K562 (cell line): ENCODE measurements around the gene PRPH2. TPM values are rescaled to one million over a fixed set of nuclear protein-coding genes. Genes with fewer than 3 reads are reported as not detected.

ENCODE experiments used
- ARID3A ChIP-seq: IDR thresholded peaks from 2 replicates; pipeline ENCODE4 v1.6.1; 2012; ENCODE audit warnings: low read depth, low read length, improper control_type of control experiment, borderline replicate concordance
- CHAMP1 ChIP-seq: fragments of 450-650 bp; IDR thresholded peaks from 2 replicates; pipeline ENCODE4 v1.6.1; 2016; ENCODE audit warnings: mild to moderate bottlenecking
- CTCFL ChIP-seq: IDR thresholded peaks from 2 replicates; pipeline ENCODE4 v1.6.1; 2011; ENCODE audit warnings: borderline replicate concordance, low read depth, mild to moderate bottlenecking, moderate library complexity, low read length; ENCODE audit not compliant: insufficient read depth, poor library complexity, severe bottlenecking
- DACH1 ChIP-seq: fragments of 450-650 bp; IDR thresholded peaks from 2 replicates; pipeline ENCODE4 v1.6.1; 2018; ENCODE audit not compliant: partially characterized antibody
- GMEB1 ChIP-seq: fragments of 250-450 bp; sonication (Bioruptor Pico); IDR thresholded peaks from 2 replicates; pipeline ENCODE4 v1.4.0; 2020; ENCODE audit warnings: mild to moderate bottlenecking
- KLF13 ChIP-seq: fragments of 450-650 bp; IDR thresholded peaks from 2 replicates; pipeline ENCODE4 v1.6.1; 2016; ENCODE audit warnings: missing genetic modification characterization, low read depth, mild to moderate bottlenecking, missing compliant biosample characterization, moderate library complexity, borderline replicate concordance
- MEF2D ChIP-seq: conservative IDR thresholded peaks from 2 replicates; pipeline ENCODE4 v1.6.1; 2016; ENCODE audit warnings: low read depth, missing genetic modification characterization, missing compliant biosample characterization
- NBN ChIP-seq: fragments of 450-650 bp; IDR thresholded peaks from 2 replicates; pipeline ENCODE4 v1.6.1; 2016; ENCODE audit warnings: low read depth, mild to moderate bottlenecking
- NCOA2 ChIP-seq, 2 experiments: fragments of 450-650 bp; IDR thresholded peaks; 2 replicates each; pipeline ENCODE4 v1.6.1; 2018; ENCODE audit warnings: mild to moderate bottlenecking in 2 of 2, moderate library complexity in 1 of 2; ENCODE audit not compliant: partially characterized antibody in 2 of 2
- NCOR1 ChIP-seq: fragments of 450-650 bp; IDR thresholded peaks from 2 replicates; pipeline ENCODE4 v1.6.1; 2016; ENCODE audit warnings: mild to moderate bottlenecking, moderate library complexity
- POLR3A ChIP-seq: IDR thresholded peaks from 2 replicates; pipeline ENCODE4 v1.6.1; 2011; ENCODE audit warnings: borderline replicate concordance, mild to moderate bottlenecking, moderate library complexity; ENCODE audit not compliant: insufficient read length, insufficient read depth; ENCODE audit errors: extremely low read depth
- SMARCE1 ChIP-seq: fragments of 450-650 bp; IDR thresholded peaks from 2 replicates; pipeline ENCODE4 v1.7.1; 2016; ENCODE audit warnings: mild to moderate bottlenecking
- ZNF57 ChIP-seq: fragments of 450-650 bp; formaldehyde crosslinking; IDR thresholded peaks from 2 replicates; pipeline ENCODE4 v1.4.0; 2020; ENCODE audit warnings: mild to moderate bottlenecking, moderate library complexity
- ZNF740 ChIP-seq, 3 experiments: fragments of 200-800 bp in 1 of 3; sonication (Bioruptor generic) in 1 of 3; sonication (generic) in 1 of 3; formaldehyde crosslinking in 1 of 3; IDR thresholded peaks; 2 replicates each; pipeline versions ENCODE4 v1.6.1 to v1.8.0; 2016 to 2022; ENCODE audit warnings: mild to moderate bottlenecking in 2 of 3, missing compliant biosample characterization in 2 of 3, missing genetic modification characterization in 2 of 3, missing genetic modification reagents in 1 of 3
- ZNF75A ChIP-seq: fragments of 450-650 bp; formaldehyde crosslinking; IDR thresholded peaks from 2 replicates; pipeline ENCODE4 v1.4.0; 2020; ENCODE audit warnings: mild to moderate bottlenecking
- polyA plus RNA-seq, 8 experiments: library from polyadenylated mRNA; depleted of rRNA in 4 of 8; stranded (reverse) in 5 of 8; unstranded in 3 of 8; fragments of >200 nt; fragmentation: Nextera tagmentation in 2 of 8; fragmentation: Illumina TruSeq in 1 of 8; extraction: Ambion mirVana in 2 of 8; extraction: Trizol in 1 of 8; gene quantifications; 2 replicates each; pipeline versions ENCODE4 v1.2.1 to v1.2.3, GENCODE V29; 2011 to 2014; ENCODE audit warnings: inconsistent platforms in 1 of 8, missing spikeins in 1 of 8
- total RNA-seq, 7 experiments: library from RNA; depleted of rRNA in 6 of 7; stranded (reverse); fragments of >200 nt in 6 of 7; fragmentation: Illumina TruSeq in 2 of 7; extraction: Trizol in 2 of 7; gene quantifications; 2 replicates each; pipeline versions ENCODE4 v1.2.1 to v1.2.3, GENCODE V29; 2011 to 2021; ENCODE audit warnings: low replicate concordance in 1 of 7

The PRPH2 gene
- total and polyA plus RNA-seq, 9 of the 15 experiments (the other 6 are each of a cell fraction or from before 2014, with no cell fraction given), result 0.03 to 0.11 (median 0.03) TPM; not detected in 5

- TF ChIP-seq NCOA2 (IDR thresholded peaks at IDR 0.05; ENCODE audit: partially characterized antibody in 2 of 2) (no peak), MEF2D (tag) (peak; percentile 89), ZNF57 (CRISPR knock-in tag) (no peak), POLR3A (no peak), GMEB1 (CRISPR knock-in tag) (no peak), KLF13 (tag) (peak; percentile 66; the same call in 1 of the 2 replicates), ZNF75A (no peak), CTCFL (no peak), NBN (peak; percentile 50; the same call in 1 of the 2 replicates), SMARCE1 (peak; percentile 45; the same call in 1 of the 2 replicates), CHAMP1 (no peak), ARID3A (no peak), DACH1 (no peak), NCOR1 (peak; percentile 31; the same call in 1 of the 2 replicates), ZNF740 (CRISPR knock-in tag; IDR thresholded peaks at IDR 0.05) (no peak), ZNF740 (tag; IDR thresholded peaks at IDR 0.05) (no peak; a peak in 1 of 4 replicates)
Measured at GRCh38 chr6:42726485-42727086, 4.2 kb upstream of the PRPH2 start (continued).
